H9 (cell line): ENCODE data around the gene SH3GLB2. TPM values are rescaled to one million over a fixed set of nuclear protein-coding genes. Genes with fewer than 3 reads are reported as not detected.

Experiments
- DNase-seq: peaks from one replicate; pipeline ENCODE4 v3.0.0-alpha.2; 2017
- H2AFZ ChIP-seq: one replicate; pipeline ENCODE4 v1.6.1; 2013; ENCODE audit warnings: mild to moderate bottlenecking, low read length, control low read depth, moderate library complexity
- H2AK5ac ChIP-seq: 2 replicates; pipeline ENCODE4 v1.6.1; 2013; ENCODE audit warnings: low read length, control low read depth, mixed read lengths; ENCODE audit not compliant: insufficient read length
- H2BK120ac ChIP-seq: one replicate; pipeline ENCODE4 v1.6.1; 2013; ENCODE audit warnings: low read depth, mild to moderate bottlenecking, low read length, control low read depth, inconsistent platforms; ENCODE audit not compliant: poor library complexity, severe bottlenecking
- H2BK12ac ChIP-seq: 2 replicates; pipeline ENCODE4 v1.6.1; 2013; ENCODE audit warnings: low read length, control low read depth, mixed read lengths, low read depth; ENCODE audit not compliant: insufficient read length
- H2BK15ac ChIP-seq: 2 replicates; pipeline ENCODE4 v1.6.1; 2013; ENCODE audit warnings: low read depth, low read length, control low read depth
- H2BK20ac ChIP-seq: one replicate; pipeline ENCODE4 v1.6.1; 2013; ENCODE audit warnings: low read depth, mild to moderate bottlenecking, low read length, control low read depth, inconsistent platforms; ENCODE audit not compliant: poor library complexity, severe bottlenecking
- H2BK5ac ChIP-seq: 2 replicates; pipeline ENCODE4 v1.6.1; 2013; ENCODE audit warnings: low read length, control low read depth, mixed read lengths; ENCODE audit not compliant: insufficient read length
- H3K14ac ChIP-seq: 2 replicates; pipeline ENCODE4 v1.6.1; 2013; ENCODE audit warnings: low read length, control low read depth; ENCODE audit not compliant: insufficient read depth
- H3K18ac ChIP-seq: 2 replicates; pipeline ENCODE4 v1.6.1; 2013; ENCODE audit warnings: low read depth, mild to moderate bottlenecking, mixed read lengths, low read length, control low read depth; ENCODE audit not compliant: insufficient read length
- H3K23ac ChIP-seq: 2 replicates; pipeline ENCODE4 v1.6.1; 2013; ENCODE audit warnings: low read length, control low read depth, mixed read lengths, low read depth; ENCODE audit not compliant: insufficient read length
- H3K23me2 ChIP-seq: 2 replicates; pipeline ENCODE4 v1.6.1; 2013; ENCODE audit warnings: low read depth, mild to moderate bottlenecking, mixed read lengths, low read length, control low read depth; ENCODE audit not compliant: insufficient read length, poor library complexity, severe bottlenecking
- H3K27ac ChIP-seq: 2 replicates; pipeline ENCODE4 v1.5.1; 2013; ENCODE audit warnings: low read length, control low read depth, mixed read lengths, low read depth; ENCODE audit not compliant: insufficient read length
- H3K27me3 ChIP-seq: 2 replicates; pipeline ENCODE4 v1.6.1; 2013; ENCODE audit warnings: low read length, control low read depth, inconsistent platforms; ENCODE audit not compliant: insufficient read depth
- H3K4ac ChIP-seq: 2 replicates; pipeline ENCODE4 v1.6.1; 2013; ENCODE audit warnings: low read depth, mild to moderate bottlenecking, control low read depth, inconsistent platforms, low read length, moderate library complexity
- H3K4me1 ChIP-seq: 2 replicates; pipeline ENCODE4 v1.6.1; 2013; ENCODE audit warnings: low read length, control low read depth, inconsistent platforms; ENCODE audit not compliant: insufficient read depth
- H3K4me2 ChIP-seq: 2 replicates; pipeline ENCODE4 v1.6.1; 2013; ENCODE audit warnings: low read length, control low read depth, mixed read lengths; ENCODE audit not compliant: insufficient read length, insufficient read depth
- H3K56ac ChIP-seq: 2 replicates; pipeline ENCODE4 v1.6.1; 2013; ENCODE audit warnings: low read depth, mild to moderate bottlenecking, mixed read lengths, low read length, control low read depth; ENCODE audit not compliant: insufficient read length
- H3K79me1 ChIP-seq: 2 replicates; pipeline ENCODE4 v1.6.1; 2013; ENCODE audit warnings: low read depth, mild to moderate bottlenecking, moderate library complexity, low read length, control low read depth, inconsistent platforms; ENCODE audit not compliant: insufficient read depth, poor library complexity, severe bottlenecking
- H3K79me2 ChIP-seq: 2 replicates; pipeline ENCODE4 v1.6.1; 2013; ENCODE audit warnings: low read length, control low read depth, inconsistent platforms; ENCODE audit not compliant: insufficient read depth
- H3K9ac ChIP-seq: 2 replicates; pipeline ENCODE4 v1.6.1; 2013; ENCODE audit warnings: low read length, control low read depth, mixed read lengths; ENCODE audit not compliant: insufficient read length; ENCODE audit errors: extremely low read depth
- H3K9me3 ChIP-seq: one replicate; pipeline ENCODE4 v1.6.1; 2013; ENCODE audit warnings: low read depth, low read length, inconsistent platforms; ENCODE audit not compliant: control insufficient read depth
- H3T11ph ChIP-seq: one replicate; pipeline ENCODE4 v1.6.1; 2013; ENCODE audit warnings: mild to moderate bottlenecking, low read length, control low read depth, inconsistent platforms
- H4K20me1 ChIP-seq: one replicate; pipeline ENCODE4 v1.6.1; 2013; ENCODE audit not compliant: control insufficient read depth, insufficient read length, insufficient read depth
- H4K5ac ChIP-seq: 2 replicates; pipeline ENCODE4 v1.6.1; 2013; ENCODE audit warnings: low read depth, mild to moderate bottlenecking, mixed read lengths, low read length, control low read depth; ENCODE audit not compliant: insufficient read length
- H4K8ac ChIP-seq: replicated peaks from 2 replicates; pipeline ENCODE4 v1.6.1; 2013; ENCODE audit warnings: low read length, control low read depth, mixed read lengths, low read depth; ENCODE audit not compliant: insufficient read length
- H4K91ac ChIP-seq: 2 replicates; pipeline ENCODE4 v1.6.1; 2013; ENCODE audit warnings: low read depth, mild to moderate bottlenecking, moderate library complexity, mixed read lengths, low read length, control low read depth; ENCODE audit not compliant: insufficient read length
- H3K27ac Mint-ChIP-seq, 3 experiments: 2 replicates in 2 of 3; 3 replicates in 1 of 3; pipeline ENCODE4 v1.8.0; 2020 to 2021; ENCODE audit warnings: mixed read lengths in 3 of 3, mild to moderate bottlenecking in 1 of 3, moderate library complexity in 1 of 3
- H3K27me3 Mint-ChIP-seq: 2 replicates; pipeline ENCODE4 v1.8.0; 2021; ENCODE audit warnings: low read depth, mild to moderate bottlenecking, moderate library complexity, mixed read lengths
- H3K36me3 Mint-ChIP-seq, 3 experiments: 2 replicates in 2 of 3; 3 replicates in 1 of 3; pipeline ENCODE4 v1.8.0; 2020 to 2021; ENCODE audit warnings: low read depth in 3 of 3, mixed read lengths in 3 of 3; ENCODE audit not compliant: insufficient read depth in 1 of 3
- H3K4me1 Mint-ChIP-seq, 2 experiments: 2 replicates each; pipeline ENCODE4 v1.8.0; 2020; ENCODE audit warnings: mixed read lengths in 2 of 2
- H3K4me3 Mint-ChIP-seq, 2 experiments: 2 replicates in 1 of 2; 3 replicates in 1 of 2; pipeline ENCODE4 v1.8.0; 2020 to 2021; ENCODE audit warnings: mild to moderate bottlenecking in 2 of 2, mixed read lengths in 2 of 2, moderate library complexity in 1 of 2
- H3K9me3 Mint-ChIP-seq, 2 experiments: 2 replicates in 1 of 2; 3 replicates in 1 of 2; pipeline ENCODE4 v1.8.0; 2020; ENCODE audit warnings: mild to moderate bottlenecking in 2 of 2, mixed read lengths in 2 of 2, moderate library complexity in 1 of 2
- CTCF ChIP-seq: fragments of 200-600 bp; sonication (generic); conservative IDR thresholded peaks from 3 replicates; pipeline ENCODE4 v1.8.0; 2021; ENCODE audit warnings: antibody characterized with exemption, mild to moderate bottlenecking
- WGBS: extraction: QIAGEN DNeasy Blood & Tissue Kit; methylation state at CpG from one replicate; pipeline ENCODE4 v1.1.7; 2013; ENCODE audit warnings: missing lambda C conversion rate, low lambda C conversion rate, mixed read lengths; ENCODE audit not compliant: insufficient read length; ENCODE audit errors: extremely low coverage; 5-methylcytosine and 5-hydroxymethylcytosine counted together
- total RNA-seq: library from RNA; stranded (reverse); gene quantifications from 2 replicates; pipeline ENCODE4 v1.2.1, GENCODE V29; 2021

The SH3GLB2 gene
- total RNA-seq, 1 experiment from 2014 or later = 69.5 TPM

GRCh38 chr9:129054163-129054851, 26.2 kb upstream of the SH3GLB2 start:
- TF ChIP-seq CTCF = no peak
- no peaks in the 10 kb centered on the region for H3K4me1 Mint-ChIP-seq

More at GRCh38 chr9:129054163-129054851, 26.2 kb upstream of the SH3GLB2 start:
- H4K8ac ChIP-seq = no peak overlapping the region
- H2BK20ac ChIP-seq = no peak overlapping the region
- H2AFZ ChIP-seq = no peak overlapping the region
- H3K79me1 ChIP-seq = no peaks in the 10 kb centered on the region
- peaks cover under 1% of the 10 kb centered on the region for H4K20me1 ChIP-seq
- H2BK15ac ChIP-seq = no peak overlapping the region
- no peaks in the 10 kb centered on the region for H3K27me3 ChIP-seq
- Mint-ChIP-seq H3K36me3 (peaks cover 7 to 39% (median 20%) of the 10 kb centered on the region in 3 experiments; a peak in 6 of 7 replicates), H3K4me3 (no peak overlapping the region), H3K27me3 (no peaks in the 10 kb centered on the region), H3K9me3 (no peaks in the 10 kb centered on the region), H3K27ac (no peak overlapping the region; a peak in 3 of 7 replicates)
- no peak overlapping the region for H3K23ac ChIP-seq
- no peak overlapping the region for H3K27ac ChIP-seq
- no peak overlapping the region for H3K18ac ChIP-seq
- no peak overlapping the region for H3K56ac ChIP-seq
- no peak overlapping the region for H2BK12ac ChIP-seq
- no peaks in the 10 kb centered on the region for H3K23me2 ChIP-seq
- no peak overlapping the region for H2BK120ac ChIP-seq
- no peak overlapping the region for H3K9ac ChIP-seq
- H3K4me1 ChIP-seq = no peaks in the 10 kb centered on the region
- H3K4me2 ChIP-seq = no peak overlapping the region
- no peaks in the 10 kb centered on the region for H3K79me2 ChIP-seq
- H2BK5ac ChIP-seq = no peak overlapping the region
- no peak overlapping the region for H4K5ac ChIP-seq
- H3K9me3 ChIP-seq = no peaks in the 10 kb centered on the region
- no peak overlapping the region for H4K91ac ChIP-seq
- DNase-seq = no peak
- no peak overlapping the region for H3K14ac ChIP-seq
- no CpG with 5 or more reads among the region's 5 CpGs for WGBS
- no peak overlapping the region for H3K4ac ChIP-seq
- no peak overlapping the region for H3T11ph ChIP-seq
- no peak overlapping the region for H2AK5ac ChIP-seq
